Globus pallidus (tissue), 1 donor: ENCODE results near the gene DEFB124.
"Not testable (repeated sequence)": the region's sequence is repeated elsewhere in the genome, so short reads cannot be mapped to it uniquely, and the experiment has no call there.

Experiments
- DNase-seq: peaks from one replicate; pipeline ENCODE4 v3.0.0-alpha.2; 2015; ENCODE audit warnings: low spot score

DEFB124 gene

GRCh38 chr20:31488115-31488514, 13.2 kb upstream of the DEFB124 start:
- no peak for DNase-seq

DNA sequence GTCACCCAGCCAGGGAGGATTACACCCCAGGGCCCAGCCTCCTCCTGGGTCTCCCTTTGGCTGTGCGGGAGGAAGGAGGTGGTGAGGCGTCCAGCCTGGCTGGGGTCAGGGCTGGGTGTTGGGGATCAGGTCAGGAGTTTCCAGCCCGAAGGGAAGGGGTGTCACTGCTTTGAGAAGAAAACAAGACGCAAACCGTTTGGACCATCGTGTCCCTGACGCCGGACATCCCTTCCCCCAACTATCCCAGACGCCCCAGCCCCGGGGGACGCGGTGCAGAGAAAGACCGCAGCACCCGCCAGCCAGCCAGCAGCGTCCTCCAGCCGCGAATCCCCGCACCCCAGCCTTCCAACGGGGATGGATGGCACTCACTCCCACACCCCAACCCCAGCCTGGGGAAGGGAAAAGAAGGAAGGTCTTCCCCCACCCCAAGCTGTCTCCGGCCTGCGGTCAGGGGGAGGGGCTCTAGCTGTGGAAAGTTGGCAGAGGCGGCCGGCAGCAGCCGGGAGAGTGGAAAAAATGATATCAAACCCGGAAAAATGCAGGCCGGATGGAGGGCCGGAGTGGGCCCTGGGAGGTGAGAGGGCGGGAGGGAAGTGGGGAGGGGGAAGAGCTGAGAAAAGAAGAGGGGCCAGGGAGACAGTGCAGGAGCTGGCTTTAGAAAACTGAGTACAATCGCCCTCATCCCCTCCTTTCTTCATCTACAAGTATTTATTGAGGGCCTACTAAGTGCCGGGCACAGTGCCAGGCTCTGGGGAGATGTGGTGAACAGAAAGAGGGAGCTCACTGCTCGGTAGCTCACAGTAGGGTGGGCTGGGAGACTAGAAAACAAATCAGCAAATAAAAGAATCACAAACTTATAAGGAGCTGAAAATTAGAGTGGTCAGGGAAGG, 10.8 kb upstream of the DEFB124 start:
- DNase-seq = peak; percentile 4

GRCh38 chr20:31484001-31484400, 9.1 kb upstream of the DEFB124 start:
- DNase-seq = no peak

DNA sequence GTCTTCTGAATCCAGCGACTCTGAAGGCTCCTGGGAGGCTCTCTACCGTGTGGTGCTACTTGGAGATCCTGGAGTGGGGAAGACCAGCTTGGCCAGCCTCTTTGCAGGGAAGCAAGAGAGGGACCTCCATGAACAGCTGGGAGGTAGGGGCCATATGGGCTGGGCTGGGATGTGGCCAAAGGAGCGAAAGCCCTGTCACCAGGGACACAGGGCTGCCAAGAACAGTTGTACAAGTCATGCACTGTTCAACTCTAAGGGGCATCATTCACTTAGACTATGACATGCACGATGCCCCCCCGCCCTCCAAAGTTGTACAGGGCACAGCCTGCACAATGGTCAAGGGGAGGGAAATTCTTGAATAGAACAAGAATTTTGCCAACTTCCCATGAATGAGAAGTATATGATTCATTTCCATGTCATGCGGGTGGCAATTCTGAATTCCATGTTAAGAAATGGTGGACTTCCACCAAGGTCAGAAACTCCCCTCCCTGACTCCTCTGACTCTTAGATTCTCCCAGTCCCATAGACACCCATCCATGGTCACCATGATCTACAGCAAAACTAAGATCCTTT, 1.8 kb upstream of the DEFB124 start:
- DNase-seq = no peak

DNA sequence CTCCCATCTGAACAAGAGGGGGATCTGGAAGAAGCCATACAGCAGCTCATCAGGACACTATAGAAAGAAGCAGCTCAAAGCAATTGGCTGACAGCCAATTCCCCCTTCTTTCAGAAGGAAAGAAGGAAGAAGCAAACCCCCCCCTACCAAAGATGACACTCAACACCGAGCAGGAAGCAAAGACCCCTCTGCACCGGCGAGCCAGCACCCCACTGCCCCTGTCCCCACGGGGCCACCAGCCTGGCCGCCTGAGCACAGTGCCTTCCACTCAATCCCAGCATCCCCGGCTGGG, 1.3 kb upstream of the DEFB124 start:
- no peak for DNase-seq

- DNase-seq = no peak
These were observed 756 bp upstream of the DEFB124 start for GRCh38 chr20:31475472-31476293.

DNA sequence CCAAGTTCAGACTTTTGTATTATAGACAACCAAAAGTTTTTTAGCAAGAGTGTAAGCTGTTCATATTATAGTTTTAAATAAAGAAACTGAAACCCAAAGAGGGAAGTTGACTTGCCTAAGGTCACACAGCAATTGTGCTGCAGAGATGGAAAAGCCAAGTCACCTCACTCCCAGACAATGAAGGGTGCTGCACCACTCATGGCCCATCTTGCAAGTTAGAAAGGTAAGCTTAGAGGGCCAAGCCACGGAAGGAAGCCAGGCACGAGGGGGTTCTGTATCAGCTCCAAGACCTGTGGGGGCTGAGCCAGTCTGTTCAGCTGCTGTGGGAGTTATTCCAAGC, 860 bp downstream of the DEFB124 start:
- no peak for DNase-seq

- no peak for DNase-seq
These were observed 1.4 kb downstream of the DEFB124 start for GRCh38 chr20:31473331-31474096.

DNA sequence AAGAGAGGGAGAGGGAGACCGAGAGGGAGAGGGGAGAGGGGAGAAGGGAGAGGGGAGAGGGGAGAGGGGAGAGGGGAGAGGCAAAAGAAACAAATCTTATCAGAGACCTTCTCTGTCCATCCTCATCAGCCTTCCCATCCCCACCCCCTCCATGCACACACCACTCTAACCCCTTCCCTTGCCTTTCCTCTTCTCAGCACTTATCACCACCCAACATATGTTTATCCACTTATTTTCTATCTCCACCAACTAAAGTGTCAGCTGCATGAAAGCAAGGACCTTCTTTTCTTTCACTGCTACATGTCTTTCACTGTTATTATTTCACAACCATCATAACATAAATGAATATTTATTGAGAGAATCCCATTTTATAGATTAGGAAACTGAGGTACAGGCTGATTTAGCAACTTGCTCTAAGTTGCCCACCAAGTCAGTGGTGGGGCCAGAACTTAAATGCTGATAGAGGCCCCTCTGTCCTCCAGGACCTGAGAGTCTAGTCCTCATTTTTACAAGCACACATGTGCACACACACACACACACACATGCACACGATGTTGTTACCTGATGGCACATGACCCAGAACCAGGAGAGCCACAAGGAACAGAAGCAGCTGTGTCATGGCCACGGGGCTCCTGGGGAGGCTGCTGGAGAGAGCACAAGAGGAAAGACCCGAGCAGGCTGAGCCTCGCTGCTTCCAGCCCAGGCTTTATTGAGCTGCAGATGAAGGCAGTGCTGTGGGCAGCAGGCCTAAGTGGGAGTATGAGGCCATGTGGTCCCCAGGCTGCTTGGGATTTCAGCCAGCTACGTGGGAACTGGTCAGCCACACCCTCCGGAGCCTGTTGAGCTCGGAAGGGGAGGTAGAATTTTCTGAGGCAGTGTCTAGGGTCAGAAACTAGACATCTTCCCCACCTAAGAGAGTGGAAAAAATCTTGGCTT, 2.3 kb downstream of the DEFB124 start:
- no peak for DNase-seq

DNA sequence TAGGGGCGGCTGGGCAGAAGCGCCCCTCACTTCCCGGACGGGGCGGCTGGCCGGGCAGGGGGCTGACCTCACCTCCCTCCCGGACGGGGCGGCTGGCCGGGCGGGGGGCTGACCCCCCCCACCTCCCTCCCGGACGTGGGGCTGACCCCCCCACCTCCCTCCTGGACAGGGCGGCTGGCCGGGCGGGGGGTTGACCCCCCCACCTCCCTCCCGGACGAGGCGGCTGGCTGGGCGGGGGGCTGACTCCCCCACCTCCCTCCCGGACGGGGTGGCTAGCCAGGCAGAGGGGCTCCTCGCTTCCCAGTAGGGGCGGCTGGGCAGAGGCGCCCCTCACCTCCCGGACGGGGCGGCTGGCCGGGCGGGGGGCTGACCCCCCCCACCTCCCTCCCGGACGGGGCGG, 4.0 kb downstream of the DEFB124 start:
- not testable (repeated sequence) for DNase-seq

DNA sequence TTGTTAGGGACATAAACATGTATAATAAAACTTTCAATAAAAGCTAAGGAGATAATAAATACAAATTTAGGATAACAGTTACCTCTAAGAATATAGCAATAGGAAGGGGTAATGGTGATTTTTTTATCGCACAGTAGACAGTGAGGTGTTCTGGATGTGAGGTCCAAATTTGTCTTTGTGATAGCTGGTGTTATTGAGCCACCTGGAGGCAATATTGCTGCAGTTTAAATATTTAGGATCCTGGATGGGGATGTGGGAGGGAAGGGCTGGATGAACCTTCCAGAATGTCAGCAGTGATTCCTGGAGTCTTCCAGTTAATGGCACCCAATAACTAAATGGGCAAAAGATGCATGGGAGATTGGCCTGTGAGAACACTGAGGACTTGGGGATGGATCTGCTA, 20.6 kb downstream of the DEFB124 start:
- DNase-seq = no peak

DNA sequence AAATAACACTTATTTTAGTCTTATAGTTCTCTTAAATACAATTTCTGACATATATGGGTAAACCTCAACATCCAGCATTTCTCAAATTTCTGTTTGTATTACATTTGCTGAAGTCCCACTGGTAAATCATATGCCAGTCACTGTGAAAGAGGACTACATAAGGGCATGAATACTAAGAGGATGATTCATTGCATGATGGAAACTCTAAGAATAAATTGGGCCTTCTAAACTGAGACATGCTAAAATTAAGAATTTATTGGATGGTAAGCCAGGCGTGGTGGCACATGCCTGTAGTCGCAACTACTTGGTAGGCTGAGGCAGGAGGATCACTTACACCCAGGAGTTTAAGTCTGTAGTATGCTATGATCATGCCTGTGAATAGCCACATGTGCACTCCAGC, 22.4 kb downstream of the DEFB124 start:
- no peak for DNase-seq

- DNase-seq = no peak
These were observed 25.2 kb downstream of the DEFB124 start for GRCh38 chr20:31449511-31450414.

- DNase-seq = no peak
These were observed 28.7 kb downstream of the DEFB124 start for GRCh38 chr20:31446084-31446819.

- DNase-seq = no peak
These were observed 34.8 kb downstream of the DEFB124 start, which contains the start of gene DEFB123 for GRCh38 chr20:31440012-31440659. Gene DEFB123, plus strand, starts transcription at chr20:31440632. Its CDS starts 67 bp downstream, at chr20:31440699.

GRCh38 chr20:31430568-31431115, 44.3 kb downstream of the DEFB124 start:
- no peak for DNase-seq

DNA sequence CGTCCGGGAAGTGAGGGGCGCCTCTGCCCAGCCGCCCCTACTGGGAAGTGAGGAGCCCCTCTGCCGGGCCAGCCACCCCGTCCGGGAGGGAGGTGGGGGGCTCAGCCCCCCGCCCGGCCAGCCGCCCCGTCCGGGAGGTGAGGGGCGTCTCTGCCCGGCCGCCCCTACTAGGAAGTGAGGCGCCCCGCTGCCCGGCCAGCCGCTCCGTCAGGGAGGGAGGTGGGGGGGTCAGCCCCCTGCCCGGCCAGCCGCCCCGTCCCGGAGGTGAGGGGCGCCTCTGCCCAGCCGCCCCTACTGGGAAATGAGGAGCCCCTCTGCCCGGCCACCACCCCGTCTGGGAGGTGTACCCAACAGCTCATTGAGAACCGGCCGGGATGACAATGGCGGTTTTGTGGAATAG, 47.4 kb downstream of the DEFB124 start:
- DNase-seq = not testable (repeated sequence)

DNA sequence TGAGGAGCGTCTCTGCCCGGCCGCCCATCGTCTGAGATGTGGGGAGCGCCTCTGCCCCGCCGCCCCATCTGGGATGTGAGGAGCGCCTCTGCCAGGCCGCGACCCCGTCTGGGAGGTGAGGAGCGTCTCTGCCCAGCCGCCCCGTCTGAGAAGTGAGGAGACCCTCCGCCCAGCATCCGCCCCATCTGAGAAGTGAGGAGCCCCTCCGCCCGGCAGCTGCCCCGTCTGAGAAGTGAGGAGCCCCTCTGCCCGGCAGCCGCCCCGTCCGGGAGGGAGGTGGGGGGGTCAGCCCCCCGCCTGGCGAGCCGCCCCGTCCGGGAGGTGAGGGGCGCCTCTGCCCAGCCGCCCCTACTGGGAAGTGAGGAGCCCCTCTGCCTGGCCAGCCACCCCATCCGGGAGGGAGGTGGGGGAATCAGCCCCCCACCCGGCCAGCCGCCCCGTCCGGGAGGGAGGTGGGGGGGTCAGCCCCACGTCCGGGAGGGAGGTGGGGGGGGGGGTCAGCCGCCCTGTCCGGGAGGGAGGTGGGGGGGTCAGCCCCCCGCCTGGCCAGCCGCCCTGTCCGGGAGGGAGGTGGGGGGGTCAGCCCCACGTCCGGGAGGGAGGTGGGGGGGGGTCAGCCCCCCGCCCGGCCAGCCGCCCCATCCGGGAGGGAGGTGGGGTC, 47.9 kb downstream of the DEFB124 start:
- DNase-seq = not testable (repeated sequence)
